Body of pancreas (tissue), 4 donors: ENCODE measurements around the gene LRPPRC. TPM values are rescaled to one million over a fixed set of nuclear protein-coding genes. Genes with fewer than 3 reads are reported as not detected.

Experiments used
- ATAC-seq: fragments of 150-250 bp; one replicate; pipeline ENCODE4 v1.9.1; 2016
- DNase-seq, 4 donors: peaks; one replicate each; pipeline ENCODE4 v3.0.0-alpha.2; 2019
- H3K27ac ChIP-seq, 4 donors: fragments of 200-600 bp; sonication (generic); 1 replicate in 3 of 4; 2 replicates in 1 of 4; pipeline versions ENCODE4 v1.5.1 to v1.6.1; 2016 to 2019; ENCODE audit warnings: mild to moderate bottlenecking in 1 of 4, mixed read lengths in 1 of 4, moderate library complexity in 1 of 4
- H3K27me3 ChIP-seq, 2 donors: fragments of 200-600 bp; sonication (generic); one replicate each; pipeline ENCODE4 v1.6.0; 2016; ENCODE audit warnings: mild to moderate bottlenecking in 1 of 2
- H3K36me3 ChIP-seq, 2 donors: fragments of 200-600 bp; sonication (generic); replicated peaks in 1 of 2; 2 replicates each; pipeline ENCODE4 v1.5.1; 2016; ENCODE audit warnings: low read depth in 2 of 2; ENCODE audit not compliant: insufficient read depth in 1 of 2
- H3K4me1 ChIP-seq: fragments of 200-600 bp; sonication (generic); one replicate; pipeline ENCODE4 v1.6.0; 2016
- H3K4me3 ChIP-seq, 2 donors: fragments of 200-600 bp; sonication (generic); 1 replicate in 1 of 2; 2 replicates in 1 of 2; pipeline ENCODE4 v1.5.1; 2016 to 2019
- H3K9me3 ChIP-seq, 3 donors: fragments of 200-600 bp; sonication (generic); 1 replicate in 2 of 3; 2 replicates in 1 of 3; pipeline ENCODE4 v1.5.1; 2016
- CTCF ChIP-seq, 7 experiments: fragments of 450-650 bp in 4 of 7; fragments of 200-600 bp in 3 of 7; sonication (generic) in 3 of 7; IDR thresholded peaks; one replicate each; pipeline ENCODE4 v1.5.1; 2016 to 2019; ENCODE audit warnings: antibody characterized with exemption in 7 of 7
- POLR2A ChIP-seq, 3 donors: fragments of 450-650 bp; IDR thresholded peaks; one replicate each; pipeline ENCODE4 v1.6.1; 2016; ENCODE audit warnings: antibody characterized with exemption in 3 of 3, mild to moderate bottlenecking in 2 of 3
- WGBS, 2 donors: methylation state at CpG; one replicate each; pipeline ENCODE4 v1.1.5; 2017; 5-methylcytosine and 5-hydroxymethylcytosine counted together
- intact Hi-C: fragments of 100-400 bp; cut with DNase I; formaldehyde crosslinking; loops from one replicate; pipeline ENCODE4 v1.15.1; 2023
- total RNA-seq, 2 donors: library from RNA; depleted of rRNA; stranded (reverse); fragments of >200 nt; gene quantifications; one replicate each; pipeline ENCODE4 v1.1.0, GENCODE V29; 2016

Gene LRPPRC
- total RNA-seq, 2 donors from 2014 or later: 33.5 to 50.8 TPM

- WGBS, 2 donors: 70 to 82% methylated on average over 6 to 20 of the region's 20 CpGs
- TF ChIP-seq CTCF (IDR thresholded peaks at IDR 0.05): no peak
- TF ChIP-seq POLR2A (IDR thresholded peaks at IDR 0.05): no peak
- DNase-seq (no peak), ATAC-seq (peak; percentile 15)
- intact Hi-C loops: no loop called here
- Histone ChIP-seq H3K27me3 (no peaks in the 10 kb centered on the region), H3K4me1 (no peaks in the 10 kb centered on the region), H3K27ac (no peak overlapping the region), H3K9me3 (no peaks in the 10 kb centered on the region), H3K36me3 (no peaks in the 10 kb centered on the region), H3K4me3 (no peak overlapping the region)
These were observed 144.5 kb downstream of the LRPPRC start for GRCh38 chr2:43851011-43851980.

GRCh38 chr2:43848214-43848613 is 147.6 kb downstream of the LRPPRC start:
- Histone ChIP-seq H3K27ac (no peak overlapping the region), H3K36me3 (no peaks in the 10 kb centered on the region), H3K4me3 (no peak overlapping the region), H3K9me3 (no peaks in the 10 kb centered on the region), H3K4me1 (no peaks in the 10 kb centered on the region), H3K27me3 (no peaks in the 10 kb centered on the region)
- ATAC-seq: no peak
- intact Hi-C loops: no loop called here
- DNase-seq: no peak
- 63 to 64% methylated on average over 1 of the region's 1 CpG for WGBS, 2 donors
- TF ChIP-seq CTCF (IDR thresholded peaks at IDR 0.05) (no peak), POLR2A (IDR thresholded peaks at IDR 0.05) (no peak)

GRCh38 chr2:43846140-43846793 is 149.5 kb downstream of the LRPPRC start:
- WGBS, 2 donors: 92 to 100% methylated on average over 2 to 5 of the region's 5 CpGs
- intact Hi-C loops: no loop called here
- H3K27me3 ChIP-seq: no peaks in the 10 kb centered on the region

GRCh38 chr2:43845181-43845580 is 150.6 kb downstream of the LRPPRC start:
- DNase-seq (no peak), ATAC-seq (no peak)
- WGBS, 2 donors: 75 to 82% methylated on average over 1 of the region's 1 CpG
- Histone ChIP-seq H3K4me1 (no peaks in the 10 kb centered on the region), H3K27ac (no peak overlapping the region), H3K36me3 (no peaks in the 10 kb centered on the region), H3K9me3 (no peaks in the 10 kb centered on the region), H3K4me3 (no peak overlapping the region), H3K27me3 (no peaks in the 10 kb centered on the region)
- TF ChIP-seq POLR2A (IDR thresholded peaks at IDR 0.05): no peak
- no peak for TF ChIP-seq CTCF (IDR thresholded peaks at IDR 0.05)
- intact Hi-C loops: no loop called here

More at GRCh38 chr2:43846140-43846793, 149.5 kb downstream of the LRPPRC start:
- Histone ChIP-seq H3K4me3 (no peak overlapping the region), H3K27ac (no peak overlapping the region), H3K9me3 (no peaks in the 10 kb centered on the region), H3K4me1 (no peaks in the 10 kb centered on the region), H3K36me3 (no peaks in the 10 kb centered on the region)
- DNase-seq: no peak
- TF ChIP-seq POLR2A (IDR thresholded peaks at IDR 0.05) (no peak), CTCF (IDR thresholded peaks at IDR 0.05) (no peak)
- ATAC-seq: no peak
